WTC11 (cell line): ENCODE data around the gene ROR2. TPM values are rescaled to one million over a fixed set of nuclear protein-coding genes. Genes with fewer than 3 reads are reported as not detected.

Experiments
- ATAC-seq: fragments of 200-7000 bp; cut with Tn5 transposase; 2 replicates; pipeline ENCODE4 v1.10.0; 2021; ENCODE audit warnings: mild to moderate bottlenecking, moderate library complexity
- CTCF ChIA-PET: fragments of 300-600 bp; sonication (Branson Sonifier 250); formaldehyde crosslinking; loops from one replicate; lab custom pipeline; 2021; ENCODE audit warnings: antibody characterized with exemption; lab: Charles Lee
- POLR2A ChIA-PET: fragments of 350-600 bp; sonication (Branson Sonifier 250); formaldehyde crosslinking; loops from one replicate; lab custom pipeline; 2021; ENCODE audit warnings: antibody characterized with exemption; lab: Charles Lee
- DNase-seq: peaks from one replicate; pipeline ENCODE4 v3.0.0; 2021; ENCODE audit warnings: low spot score
- H3K27ac Mint-ChIP-seq: 2 replicates; pipeline ENCODE4 v1.8.0; 2021; ENCODE audit warnings: mixed read lengths
- H3K27me3 Mint-ChIP-seq: 2 replicates; pipeline ENCODE4 v1.8.0; 2021; ENCODE audit warnings: low read depth, mild to moderate bottlenecking, moderate library complexity, mixed read lengths
- H3K36me3 Mint-ChIP-seq: 2 replicates; pipeline ENCODE4 v1.8.0; 2021; ENCODE audit warnings: mixed read lengths
- H3K4me1 Mint-ChIP-seq: 2 replicates; pipeline ENCODE4 v1.8.0; 2022; ENCODE audit warnings: mixed read lengths
- H3K4me3 Mint-ChIP-seq: 2 replicates; pipeline ENCODE4 v1.8.0; 2021; ENCODE audit warnings: mild to moderate bottlenecking, moderate library complexity, mixed read lengths
- H3K9me3 Mint-ChIP-seq: 2 replicates; pipeline ENCODE4 v1.8.0; 2021; ENCODE audit warnings: mixed read lengths
- ATF3 ChIP-seq: sonication (generic); formaldehyde crosslinking; conservative IDR thresholded peaks from 2 replicates; pipeline ENCODE4 v1.8.1; 2022; ENCODE audit warnings: mild to moderate bottlenecking, missing genetic modification reagents
- ESRRA ChIP-seq: sonication (generic); formaldehyde crosslinking; IDR thresholded peaks from 2 replicates; pipeline ENCODE4 v1.8.1; 2022; ENCODE audit warnings: mild to moderate bottlenecking, missing genetic modification reagents, borderline replicate concordance
- ETV6 ChIP-seq: sonication (generic); formaldehyde crosslinking; IDR thresholded peaks from 2 replicates; pipeline ENCODE4 v1.8.1; 2022; ENCODE audit warnings: mild to moderate bottlenecking, missing genetic modification reagents
- FOXJ3 ChIP-seq: sonication (generic); formaldehyde crosslinking; IDR thresholded peaks from 2 replicates; pipeline ENCODE4 v1.9.0; 2021; ENCODE audit warnings: missing genetic modification reagents, mild to moderate bottlenecking, borderline replicate concordance
- GABPB1 ChIP-seq: sonication (generic); formaldehyde crosslinking; IDR thresholded peaks from 2 replicates; pipeline ENCODE4 v1.8.1; 2023; ENCODE audit warnings: mild to moderate bottlenecking, missing genetic modification reagents
- GTF2I ChIP-seq: fragments of 250-450 bp; sonication (Bioruptor Pico); conservative IDR thresholded peaks from 2 replicates; pipeline ENCODE4 v1.4.0; 2021; ENCODE audit warnings: mild to moderate bottlenecking
- MAX ChIP-seq: sonication (generic); formaldehyde crosslinking; IDR thresholded peaks from 2 replicates; pipeline ENCODE4 v1.8.0; 2022; ENCODE audit warnings: mild to moderate bottlenecking, missing genetic modification reagents
- MLX ChIP-seq: sonication (generic); formaldehyde crosslinking; IDR thresholded peaks from 2 replicates; pipeline ENCODE4 v1.8.1; 2023; ENCODE audit warnings: mild to moderate bottlenecking, missing genetic modification reagents, moderate library complexity
- MXD4 ChIP-seq: fragments of 250-450 bp; sonication (Bioruptor Pico); IDR thresholded peaks from 2 replicates; pipeline ENCODE4 v1.8.0; 2021; ENCODE audit warnings: mild to moderate bottlenecking, moderate library complexity, borderline replicate concordance
- NFE2L1 ChIP-seq: sonication (generic); formaldehyde crosslinking; IDR thresholded peaks from 2 replicates; pipeline ENCODE4 v1.8.1; 2023; ENCODE audit warnings: missing genetic modification reagents
- NR2C2 ChIP-seq: sonication (generic); formaldehyde crosslinking; IDR thresholded peaks from 2 replicates; pipeline ENCODE4 v1.8.0; 2022; ENCODE audit warnings: mild to moderate bottlenecking, missing genetic modification reagents
- SMAD3 ChIP-seq: sonication (generic); formaldehyde crosslinking; IDR thresholded peaks from 2 replicates; pipeline ENCODE4 v1.8.0; 2022; ENCODE audit warnings: missing genetic modification reagents, mild to moderate bottlenecking, borderline replicate concordance
- TEAD1 ChIP-seq: sonication (generic); formaldehyde crosslinking; IDR thresholded peaks from 2 replicates; pipeline ENCODE4 v1.8.0; 2022; ENCODE audit warnings: mild to moderate bottlenecking, missing genetic modification reagents
- TP53 ChIP-seq: sonication (generic); formaldehyde crosslinking; IDR thresholded peaks from 2 replicates; pipeline ENCODE4 v1.8.1; 2023; ENCODE audit warnings: mild to moderate bottlenecking, missing genetic modification reagents
- ZNF138 ChIP-seq: sonication (generic); formaldehyde crosslinking; conservative IDR thresholded peaks from 2 replicates; pipeline ENCODE4 v1.8.1; 2022; ENCODE audit warnings: mild to moderate bottlenecking, moderate library complexity, missing genetic modification reagents
- ZNF219 ChIP-seq: sonication (generic); formaldehyde crosslinking; IDR thresholded peaks from 2 replicates; pipeline ENCODE4 v1.8.0; 2023; ENCODE audit warnings: missing genetic modification reagents, mild to moderate bottlenecking, borderline replicate concordance
- ZNF317 ChIP-seq: sonication (generic); formaldehyde crosslinking; IDR thresholded peaks from 2 replicates; pipeline ENCODE4 v1.8.1; 2023; ENCODE audit warnings: low read depth, mild to moderate bottlenecking, moderate library complexity, missing genetic modification reagents, borderline replicate concordance
- ZNF423 ChIP-seq: fragments of 250-450 bp; sonication (Bioruptor Pico); IDR thresholded peaks from 2 replicates; pipeline ENCODE4 v2.1.2; 2022; ENCODE audit warnings: mild to moderate bottlenecking, moderate library complexity
- ZNF425 ChIP-seq: fragments of 250-450 bp; sonication (Bioruptor Pico); conservative IDR thresholded peaks from 2 replicates; pipeline ENCODE4 v1.9.0; 2021; ENCODE audit warnings: mild to moderate bottlenecking
- ZNF512 ChIP-seq: sonication (generic); formaldehyde crosslinking; IDR thresholded peaks from 2 replicates; pipeline ENCODE4 v1.8.1; 2022; ENCODE audit warnings: missing genetic modification reagents, borderline replicate concordance
- ZNF671 ChIP-seq: fragments of 250-450 bp; sonication (Bioruptor Pico); IDR thresholded peaks from 2 replicates; pipeline ENCODE4 v1.8.0; 2021; ENCODE audit warnings: mild to moderate bottlenecking
- total RNA-seq: library from RNA; stranded (reverse); gene quantifications from 3 replicates; pipeline ENCODE4 v1.2.3, GENCODE V29; 2021
- TF ChIP-seq, protein P1 (sequence below): sonication (generic); formaldehyde crosslinking; IDR thresholded peaks from 2 replicates; pipeline ENCODE4 v1.8.0; 2023; ENCODE audit warnings: mild to moderate bottlenecking, missing genetic modification reagents
- TF ChIP-seq, protein P2 (sequence below): sonication (generic); formaldehyde crosslinking; IDR thresholded peaks from 2 replicates; pipeline ENCODE4 v1.8.1; 2023; ENCODE audit warnings: mild to moderate bottlenecking, missing genetic modification reagents

Gene ROR2
- total RNA-seq, 1 experiment from 2014 or later: 19.8 TPM

DNA sequence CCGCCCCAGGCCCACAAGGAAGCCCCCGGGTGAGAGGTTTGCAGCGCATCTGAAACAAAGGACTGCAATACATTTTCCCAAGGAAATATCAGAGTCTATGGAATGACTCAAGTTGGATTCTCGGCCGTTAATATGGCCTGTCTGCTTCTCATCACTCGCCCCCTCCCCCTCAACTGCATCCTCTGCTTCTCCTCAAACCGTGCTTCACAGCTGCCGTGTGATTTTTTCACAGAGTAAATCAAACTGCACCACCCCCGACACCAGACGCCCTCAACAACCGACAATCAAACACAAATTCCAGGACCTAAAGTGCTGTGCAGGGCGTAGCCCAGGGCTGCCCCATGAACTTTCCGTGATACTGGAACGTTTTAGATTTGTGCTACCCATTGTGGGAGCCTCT lies 176.9 kb downstream of the ROR2 start:
- H3K36me3 Mint-ChIP-seq: no peaks in the 10 kb centered on the region
- H3K9me3 Mint-ChIP-seq: no peaks in the 10 kb centered on the region
- H3K27ac Mint-ChIP-seq: no peak overlapping the region
- ATAC-seq: no peak
- H3K4me1 Mint-ChIP-seq: peaks cover 45% of the 10 kb centered on the region
- no peaks in the 10 kb centered on the region for H3K27me3 Mint-ChIP-seq
- TF ChIP-seq ZNF512 (CRISPR knock-in tag) (no peak), NR2C2 (CRISPR knock-in tag) (no peak), ZNF671 (CRISPR knock-in tag) (no peak), MXD4 (CRISPR knock-in tag) (no peak), TP53 (no peak), GABPB1 (CRISPR knock-in tag) (no peak), MAX (CRISPR knock-in tag) (no peak), ZNF425 (CRISPR knock-in tag) (no peak), ZNF423 (CRISPR knock-in tag) (no peak)
- TF ChIP-seq, protein P1, sequence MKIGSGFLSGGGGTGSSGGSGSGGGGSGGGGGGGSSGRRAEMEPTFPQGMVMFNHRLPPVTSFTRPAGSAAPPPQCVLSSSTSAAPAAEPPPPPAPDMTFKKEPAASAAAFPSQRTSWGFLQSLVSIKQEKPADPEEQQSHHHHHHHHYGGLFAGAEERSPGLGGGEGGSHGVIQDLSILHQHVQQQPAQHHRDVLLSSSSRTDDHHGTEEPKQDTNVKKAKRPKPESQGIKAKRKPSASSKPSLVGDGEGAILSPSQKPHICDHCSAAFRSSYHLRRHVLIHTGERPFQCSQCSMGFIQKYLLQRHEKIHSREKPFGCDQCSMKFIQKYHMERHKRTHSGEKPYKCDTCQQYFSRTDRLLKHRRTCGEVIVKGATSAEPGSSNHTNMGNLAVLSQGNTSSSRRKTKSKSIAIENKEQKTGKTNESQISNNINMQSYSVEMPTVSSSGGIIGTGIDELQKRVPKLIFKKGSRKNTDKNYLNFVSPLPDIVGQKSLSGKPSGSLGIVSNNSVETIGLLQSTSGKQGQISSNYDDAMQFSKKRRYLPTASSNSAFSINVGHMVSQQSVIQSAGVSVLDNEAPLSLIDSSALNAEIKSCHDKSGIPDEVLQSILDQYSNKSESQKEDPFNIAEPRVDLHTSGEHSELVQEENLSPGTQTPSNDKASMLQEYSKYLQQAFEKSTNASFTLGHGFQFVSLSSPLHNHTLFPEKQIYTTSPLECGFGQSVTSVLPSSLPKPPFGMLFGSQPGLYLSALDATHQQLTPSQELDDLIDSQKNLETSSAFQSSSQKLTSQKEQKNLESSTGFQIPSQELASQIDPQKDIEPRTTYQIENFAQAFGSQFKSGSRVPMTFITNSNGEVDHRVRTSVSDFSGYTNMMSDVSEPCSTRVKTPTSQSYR (CRISPR knock-in tag): no peak
- TF ChIP-seq, all 79 proteins: peak for 0
- H3K4me3 Mint-ChIP-seq: no peak overlapping the region
- no peak for DNase-seq
- CTCF ChIA-PET: interaction anchor here (1.4 to 2.6 kb wide), 3 partner anchors 15 to 206 kb away, joined by 4 to 10 read pairs (median 7); partner anchors contain the start of gene ROR2
- POLR2A ChIA-PET: no interaction called here

DNA sequence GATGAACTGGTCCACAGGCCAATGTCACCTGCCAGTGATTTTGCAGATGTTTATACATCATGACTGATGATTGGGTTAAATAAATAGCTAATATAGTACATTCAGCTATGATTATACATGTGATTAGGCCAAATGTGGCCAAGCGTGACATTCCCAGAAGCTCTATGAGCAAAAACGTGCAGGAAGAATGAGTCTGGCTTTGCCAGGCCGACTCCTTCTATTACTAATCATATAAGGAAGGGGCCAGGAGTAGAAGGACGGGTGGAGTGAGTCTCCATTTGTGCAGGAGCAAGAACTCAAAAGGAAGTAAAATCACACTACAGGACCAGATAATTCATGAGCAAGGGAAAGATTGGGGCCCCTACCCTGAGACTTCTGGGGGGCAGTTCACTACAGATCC lies 178.2 kb downstream of the ROR2 start:
- no peak overlapping the region; the same call in 1 of the 2 replicates for H3K27ac Mint-ChIP-seq
- H3K27me3 Mint-ChIP-seq: no peaks in the 10 kb centered on the region
- H3K36me3 Mint-ChIP-seq: no peaks in the 10 kb centered on the region
- POLR2A ChIA-PET: interaction anchor here (0.6 kb wide), 1 partner anchor 192 kb away, joined by 5 read pairs; no protein-coding TSS in a partner anchor
- peaks cover 42% of the 10 kb centered on the region for H3K4me1 Mint-ChIP-seq
- no peak for ATAC-seq
- no peak overlapping the region for H3K4me3 Mint-ChIP-seq
- CTCF ChIA-PET: interaction anchor here (0.9 to 1.8 kb wide), 11 partner anchors 13 to 857 kb away, joined by 3 to 14 read pairs (median 7); partner anchors contain the start of gene ROR2
- H3K9me3 Mint-ChIP-seq: no peaks in the 10 kb centered on the region
- DNase-seq: no peak
- TF ChIP-seq TEAD1 (CRISPR knock-in tag): no peak
- no peak for TF ChIP-seq ESRRA (CRISPR knock-in tag)
- TF ChIP-seq NFE2L1 (CRISPR knock-in tag): no peak
- TF ChIP-seq ETV6 (CRISPR knock-in tag): no peak
- TF ChIP-seq MLX (CRISPR knock-in tag): no peak
- TF ChIP-seq ZNF219: no peak
- no peak for TF ChIP-seq SMAD3
- no peak for TF ChIP-seq ZNF512 (CRISPR knock-in tag)
- no peak for TF ChIP-seq MXD4 (CRISPR knock-in tag)
- TF ChIP-seq GTF2I (CRISPR knock-in tag): no peak
- TF ChIP-seq ZNF317: no peak
- TF ChIP-seq, protein P2, sequence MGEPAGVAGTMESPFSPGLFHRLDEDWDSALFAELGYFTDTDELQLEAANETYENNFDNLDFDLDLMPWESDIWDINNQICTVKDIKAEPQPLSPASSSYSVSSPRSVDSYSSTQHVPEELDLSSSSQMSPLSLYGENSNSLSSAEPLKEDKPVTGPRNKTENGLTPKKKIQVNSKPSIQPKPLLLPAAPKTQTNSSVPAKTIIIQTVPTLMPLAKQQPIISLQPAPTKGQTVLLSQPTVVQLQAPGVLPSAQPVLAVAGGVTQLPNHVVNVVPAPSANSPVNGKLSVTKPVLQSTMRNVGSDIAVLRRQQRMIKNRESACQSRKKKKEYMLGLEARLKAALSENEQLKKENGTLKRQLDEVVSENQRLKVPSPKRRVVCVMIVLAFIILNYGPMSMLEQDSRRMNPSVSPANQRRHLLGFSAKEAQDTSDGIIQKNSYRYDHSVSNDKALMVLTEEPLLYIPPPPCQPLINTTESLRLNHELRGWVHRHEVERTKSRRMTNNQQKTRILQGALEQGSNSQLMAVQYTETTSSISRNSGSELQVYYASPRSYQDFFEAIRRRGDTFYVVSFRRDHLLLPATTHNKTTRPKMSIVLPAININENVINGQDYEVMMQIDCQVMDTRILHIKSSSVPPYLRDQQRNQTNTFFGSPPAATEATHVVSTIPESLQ (CRISPR knock-in tag): no peak
- TF ChIP-seq ATF3: no peak
- no peak for TF ChIP-seq FOXJ3
- TF ChIP-seq ZNF138 (CRISPR knock-in tag): no peak
